Measurements from ENCODE around the gene DHRS11.

The DHRS11 gene

GRCh38 chr17:36614081-36614480 lies 22.4 kb downstream of the DHRS11 start:
- DNase-seq (ENCODE audit: low read depth): no peak

- DNase-seq (ENCODE audit: low read depth): no peak
Observed at GRCh38 chr17:36614933-36615332, 23.3 kb downstream of the DHRS11 start.

- DNase-seq (ENCODE audit: low read depth): no peak
Observed at GRCh38 chr17:36616061-36617029, 24.7 kb downstream of the DHRS11 start.

GRCh38 chr17:36617773-36618172 lies 26.1 kb downstream of the DHRS11 start:
- DNase-seq (ENCODE audit: low read depth): no peak

GRCh38 chr17:36623281-36623680 lies 31.6 kb downstream of the DHRS11 start:
- no peak for DNase-seq (ENCODE audit: low read depth)

- no peak for DNase-seq (ENCODE audit: low read depth)
Observed at GRCh38 chr17:36625188-36625587, 33.5 kb downstream of the DHRS11 start.

GRCh38 chr17:36627101-36627500 lies 35.4 kb downstream of the DHRS11 start:
- DNase-seq (ENCODE audit: low read depth): no peak

- DNase-seq (ENCODE audit: low read depth): no peak
Observed at GRCh38 chr17:36628576-36628975, 36.9 kb downstream of the DHRS11 start.

- DNase-seq (ENCODE audit: low read depth): no peak
Observed at GRCh38 chr17:36629252-36629847, 37.7 kb downstream of the DHRS11 start.

GRCh38 chr17:36629970-36630502 lies 38.4 kb downstream of the DHRS11 start:
- DNase-seq (ENCODE audit: low read depth): no peak

GRCh38 chr17:36631022-36631421 lies 39.3 kb downstream of the DHRS11 start:
- DNase-seq (ENCODE audit: low read depth): no peak

- no peak for DNase-seq (ENCODE audit: low read depth)
Observed at GRCh38 chr17:36632916-36633771, 41.5 kb downstream of the DHRS11 start.

GRCh38 chr17:36640346-36640745 lies 48.7 kb downstream of the DHRS11 start:
- DNase-seq (ENCODE audit: low read depth): no peak

- DNase-seq (ENCODE audit: low read depth): no peak
Observed at GRCh38 chr17:36640836-36641235, 49.2 kb downstream of the DHRS11 start.

- DNase-seq (ENCODE audit: low read depth): no peak
Observed at GRCh38 chr17:36641331-36641876, 49.7 kb downstream of the DHRS11 start.

GRCh38 chr17:36641877-36642845 lies 50.5 kb downstream of the DHRS11 start:
- no peak for DNase-seq (ENCODE audit: low read depth)

- DNase-seq (ENCODE audit: low read depth): no peak
Observed at GRCh38 chr17:36643086-36643685, 51.5 kb downstream of the DHRS11 start.

GRCh38 chr17:36645422-36645821 lies 53.7 kb downstream of the DHRS11 start:
- no peak for DNase-seq (ENCODE audit: low read depth)

- no peak for DNase-seq (ENCODE audit: low read depth)
Observed at GRCh38 chr17:36647636-36648035, 56.0 kb downstream of the DHRS11 start.

- DNase-seq (ENCODE audit: low read depth): no peak
Observed at GRCh38 chr17:36650096-36650775, 58.6 kb downstream of the DHRS11 start.
